ENCODE measurements around the gene HAUS3.

DNA sequence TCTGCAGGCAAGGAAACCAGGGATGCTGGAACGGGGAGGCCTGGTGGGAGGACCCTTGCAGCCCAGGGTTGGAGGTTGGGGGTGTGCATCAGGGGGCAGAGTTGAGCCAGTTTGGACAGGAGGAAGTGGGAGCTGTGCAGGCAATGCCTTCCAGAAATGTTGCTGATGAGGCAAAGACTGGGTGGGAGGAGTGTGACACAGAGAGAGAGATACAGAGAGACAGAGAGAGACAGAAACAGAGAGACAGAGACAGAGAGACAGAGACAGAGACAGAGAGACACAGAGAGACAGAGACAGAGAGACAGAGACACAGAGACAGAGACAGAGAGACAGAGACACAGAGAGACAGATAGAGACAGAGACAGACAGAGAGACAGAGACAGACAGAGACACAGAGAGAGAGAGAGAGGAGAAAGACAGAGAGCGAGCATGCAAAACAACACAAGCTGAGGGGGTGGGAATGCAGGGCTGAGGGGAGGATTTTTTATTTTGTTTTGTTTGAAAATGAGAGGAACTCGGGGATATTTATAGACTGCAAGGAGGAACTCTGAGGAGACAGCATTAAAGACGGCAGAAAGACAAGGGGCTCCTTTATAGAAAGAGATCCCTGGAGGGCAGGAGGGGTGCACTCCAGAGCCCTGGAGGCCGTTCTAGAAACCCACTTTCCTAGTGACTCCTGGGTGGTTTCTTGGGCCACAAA, 1.9 kb upstream of the HAUS3 start:
- TF ChIP-seq POLR2AphosphoS5 (IDR thresholded peaks at IDR 0.05; ENCODE audit: borderline replicate concordance, low read depth, low read length): no peak
- no peak for TF ChIP-seq EZH2 (IDR thresholded peaks at IDR 0.05)

All from SK-N-MC (cell line).